ENCODE measurements around the gene MAP4K4. TPM values are rescaled to one million over a fixed set of nuclear protein-coding genes. Genes with fewer than 3 reads are reported as not detected.

The MAP4K4 gene
- total and polyA plus RNA-seq, 8 donors: 9.6 to 71.6 (median 23.8) TPM

DNA sequence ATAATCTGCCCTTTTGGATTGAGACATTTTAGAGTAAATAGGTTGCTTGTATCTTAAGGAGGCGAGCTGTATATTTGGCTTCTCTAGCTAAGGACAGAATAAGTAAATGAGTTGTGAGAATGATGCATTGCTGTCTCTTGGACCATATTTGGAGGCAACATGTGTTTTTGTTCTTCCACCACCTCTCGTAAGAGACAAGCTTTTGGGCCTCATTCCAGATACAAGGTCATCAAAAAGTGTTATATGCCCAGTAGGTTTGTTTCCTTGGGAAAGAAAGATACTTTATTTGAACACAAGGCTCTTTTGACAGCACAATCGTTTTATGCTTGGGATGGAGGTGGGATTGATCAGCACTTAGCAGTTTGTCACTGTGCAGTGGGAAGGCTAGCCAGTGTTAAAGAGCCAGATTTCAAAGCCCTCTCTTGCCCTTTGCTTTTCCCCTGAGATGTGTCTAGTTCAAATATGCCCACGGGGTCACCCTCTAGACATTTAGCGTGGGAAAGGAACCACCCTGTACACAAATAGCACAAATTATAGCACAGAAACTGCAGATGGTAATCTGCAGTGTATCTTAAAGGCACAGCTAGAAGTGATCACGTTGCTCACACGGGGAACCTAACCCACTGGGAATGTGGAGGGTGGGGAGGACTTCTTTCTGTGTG, 131.3 kb downstream of the MAP4K4 start:
- DNase-seq: no peak
- TF ChIP-seq POLR2A (IDR thresholded peaks at IDR 0.05): no peak
- TF ChIP-seq EP300 (IDR thresholded peaks at IDR 0.05): no peak
- TF ChIP-seq, protein P1, sequence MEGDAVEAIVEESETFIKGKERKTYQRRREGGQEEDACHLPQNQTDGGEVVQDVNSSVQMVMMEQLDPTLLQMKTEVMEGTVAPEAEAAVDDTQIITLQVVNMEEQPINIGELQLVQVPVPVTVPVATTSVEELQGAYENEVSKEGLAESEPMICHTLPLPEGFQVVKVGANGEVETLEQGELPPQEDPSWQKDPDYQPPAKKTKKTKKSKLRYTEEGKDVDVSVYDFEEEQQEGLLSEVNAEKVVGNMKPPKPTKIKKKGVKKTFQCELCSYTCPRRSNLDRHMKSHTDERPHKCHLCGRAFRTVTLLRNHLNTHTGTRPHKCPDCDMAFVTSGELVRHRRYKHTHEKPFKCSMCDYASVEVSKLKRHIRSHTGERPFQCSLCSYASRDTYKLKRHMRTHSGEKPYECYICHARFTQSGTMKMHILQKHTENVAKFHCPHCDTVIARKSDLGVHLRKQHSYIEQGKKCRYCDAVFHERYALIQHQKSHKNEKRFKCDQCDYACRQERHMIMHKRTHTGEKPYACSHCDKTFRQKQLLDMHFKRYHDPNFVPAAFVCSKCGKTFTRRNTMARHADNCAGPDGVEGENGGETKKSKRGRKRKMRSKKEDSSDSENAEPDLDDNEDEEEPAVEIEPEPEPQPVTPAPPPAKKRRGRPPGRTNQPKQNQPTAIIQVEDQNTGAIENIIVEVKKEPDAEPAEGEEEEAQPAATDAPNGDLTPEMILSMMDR (IDR thresholded peaks at IDR 0.05): no peak
- TF ChIP-seq POLR2AphosphoS5 (IDR thresholded peaks at IDR 0.05): no peak
- Histone ChIP-seq H3K27me3 (no peaks in the 10 kb centered on the region), H3K27ac (peak overlapping the region in 2 of 5 donors; percentile 25 to 33), H3K9me3 (no peaks in the 10 kb centered on the region), H3K4me3 (no peak overlapping the region), H3K36me3 (peaks cover 0 to 38% (median 34%) of the 10 kb centered on the region in 4 donors), H3K4me1 (peaks cover 28 to 66% (median 44%) of the 10 kb centered on the region in 4 donors)
- intact Hi-C loops (cut with DNase I; ENCODE audit: low total_unique reads): loop anchor here (10.0 kb wide), 1 partner anchor 134 kb away; the partner anchor contains the start of gene MAP4K4
- 26 to 46% (median 39%) methylated on average over 7 of the region's 7 CpGs for WGBS, 5 donors

DNA sequence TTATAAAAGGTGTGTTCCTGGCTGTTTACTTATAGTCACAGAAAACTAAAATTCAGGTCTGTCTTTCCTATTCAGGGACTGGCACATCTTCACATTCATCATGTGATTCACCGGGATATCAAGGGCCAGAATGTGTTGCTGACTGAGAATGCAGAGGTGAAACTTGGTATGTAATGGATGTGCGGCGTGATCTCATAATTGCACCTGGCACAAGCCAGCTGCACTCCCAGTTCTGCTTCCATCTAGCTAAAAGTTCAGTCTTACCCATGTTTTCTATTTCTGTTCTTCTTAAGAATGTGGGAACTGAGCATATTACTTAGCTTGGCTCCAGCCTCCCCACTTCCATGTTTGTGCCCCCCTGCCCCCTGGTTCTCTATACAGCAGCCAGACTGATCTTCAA, 131.9 kb downstream of the MAP4K4 start:
- Histone ChIP-seq H3K27ac (peak overlapping the region in 2 of 5 donors; percentile 25 to 69), H3K27me3 (no peaks in the 10 kb centered on the region), H3K4me1 (peaks cover 28 to 62% (median 44%) of the 10 kb centered on the region in 4 donors), H3K4me3 (no peak overlapping the region), H3K9me3 (no peaks in the 10 kb centered on the region), H3K36me3 (peaks cover 0 to 41% (median 39%) of the 10 kb centered on the region in 4 donors)
- WGBS, 5 donors: 83 to 100% (median 93%) methylated on average over 3 of the region's 3 CpGs
- DNase-seq: no peak
- intact Hi-C loops (cut with DNase I; ENCODE audit: low total_unique reads): loop anchor here (10.0 kb wide), 1 partner anchor 135 kb away; the partner anchor contains the start of gene MAP4K4
- TF ChIP-seq EP300 (IDR thresholded peaks at IDR 0.05): no peak
- TF ChIP-seq POLR2A (IDR thresholded peaks at IDR 0.05): no peak
- TF ChIP-seq, protein P1 (IDR thresholded peaks at IDR 0.05): no peak
- no peak for TF ChIP-seq POLR2AphosphoS5 (IDR thresholded peaks at IDR 0.05)

GRCh38 chr2:101830146-101830545, 132.6 kb downstream of the MAP4K4 start:
- peaks cover 28 to 62% (median 44%) of the 10 kb centered on the region in 4 donors for H3K4me1 ChIP-seq
- peaks cover 0 to 48% (median 45%) of the 10 kb centered on the region in 4 donors for H3K36me3 ChIP-seq
- intact Hi-C loops (cut with DNase I; ENCODE audit: low total_unique reads): loop anchor here (5.0 to 10.0 kb wide), 2 partner anchors 308 to 415 kb away; no protein-coding TSS in a partner anchor
- no peaks in the 10 kb centered on the region for H3K27me3 ChIP-seq
- TF ChIP-seq EP300 (IDR thresholded peaks at IDR 0.05) (no peak), POLR2AphosphoS5 (IDR thresholded peaks at IDR 0.05) (no peak), POLR2A (IDR thresholded peaks at IDR 0.05) (no peak)
- TF ChIP-seq, protein P1 (IDR thresholded peaks at IDR 0.05): no peak
- H3K9me3 ChIP-seq: no peaks in the 10 kb centered on the region
- no peak for DNase-seq
- H3K27ac ChIP-seq: peak overlapping the region in 1 of 5 donors; percentile 69
- WGBS, 5 donors: 37 to 65% (median 56%) methylated on average over 1 of the region's 1 CpG
- no peak overlapping the region for H3K4me3 ChIP-seq

DNA sequence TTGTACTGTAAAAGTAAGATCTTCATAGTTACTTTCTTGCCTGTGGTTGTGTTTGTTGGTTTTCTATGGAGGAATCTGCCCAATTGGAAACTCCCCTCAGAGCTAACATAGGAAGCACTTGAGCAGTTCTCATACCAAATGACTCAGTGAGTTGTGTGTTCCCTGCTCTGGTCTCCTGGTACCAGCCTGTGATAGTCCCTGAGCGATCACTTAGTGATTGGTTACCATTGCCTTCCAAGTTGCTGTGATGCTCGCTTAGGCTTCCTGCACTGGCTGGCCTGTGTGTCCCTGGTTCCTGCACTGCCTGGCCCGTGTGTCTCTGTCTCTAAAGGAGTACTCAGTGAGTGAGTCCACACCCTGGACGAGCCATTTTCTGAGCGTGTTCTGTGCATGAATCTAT, 133.0 kb downstream of the MAP4K4 start:
- TF ChIP-seq EP300 (IDR thresholded peaks at IDR 0.05): no peak
- no peak for TF ChIP-seq POLR2AphosphoS5 (IDR thresholded peaks at IDR 0.05)
- no peak for TF ChIP-seq POLR2A (IDR thresholded peaks at IDR 0.05)
- TF ChIP-seq, protein P1 (IDR thresholded peaks at IDR 0.05): no peak
- H3K9me3 ChIP-seq: no peaks in the 10 kb centered on the region
- H3K4me3 ChIP-seq: no peak overlapping the region
- H3K27ac ChIP-seq: peak overlapping the region in 4 of 5 donors; percentile 36 to 70 (median 70)
- intact Hi-C loops (cut with DNase I; ENCODE audit: low total_unique reads): loop anchor here (5.0 to 10.0 kb wide), 2 partner anchors 308 to 416 kb away; no protein-coding TSS in a partner anchor
- DNase-seq: no peak
- no peaks in the 10 kb centered on the region for H3K27me3 ChIP-seq
- H3K36me3 ChIP-seq: peaks cover 0 to 49% (median 47%) of the 10 kb centered on the region in 4 donors
- peaks cover 28 to 62% (median 44%) of the 10 kb centered on the region in 4 donors for H3K4me1 ChIP-seq
- 80 to 88% (median 82%) methylated on average over 5 of the region's 5 CpGs for WGBS, 5 donors

Measured in stomach (tissue), 9 donors.